Measurements from ENCODE around the gene HDAC2. TPM values are rescaled to one million over a fixed set of nuclear protein-coding genes. Genes with fewer than 3 reads are reported as not detected.

HDAC2 gene
- total RNA-seq, 2 experiments from 2014 or later: 90.5 to 91.7 TPM

- H3K36me3 Mint-ChIP-seq (ENCODE audit: low read depth): no peaks in the 10 kb centered on the region
- POLR2A ChIA-PET: no interaction called here
- CTCF ChIA-PET: interaction anchor here (0.6 to 1.1 kb wide), 2 partner anchors 10 to 21 kb away, joined by 3 to 4 read pairs; no protein-coding TSS in a partner anchor
- no peak overlapping the region for H3K27ac Mint-ChIP-seq
- H3K9me3 Mint-ChIP-seq: peaks cover 4% of the 10 kb centered on the region
- H3K4me1 Mint-ChIP-seq (ENCODE audit: low read depth): no peaks in the 10 kb centered on the region
- intact Hi-C loops (cut with micrococcal nuclease): no loop called here
- peaks cover 24% of the 10 kb centered on the region for H3K27me3 Mint-ChIP-seq
- ATAC-seq (no peak), DNase-seq (no peak)
- H3K4me3 Mint-ChIP-seq: no peak overlapping the region
- TF ChIP-seq, protein P1, sequence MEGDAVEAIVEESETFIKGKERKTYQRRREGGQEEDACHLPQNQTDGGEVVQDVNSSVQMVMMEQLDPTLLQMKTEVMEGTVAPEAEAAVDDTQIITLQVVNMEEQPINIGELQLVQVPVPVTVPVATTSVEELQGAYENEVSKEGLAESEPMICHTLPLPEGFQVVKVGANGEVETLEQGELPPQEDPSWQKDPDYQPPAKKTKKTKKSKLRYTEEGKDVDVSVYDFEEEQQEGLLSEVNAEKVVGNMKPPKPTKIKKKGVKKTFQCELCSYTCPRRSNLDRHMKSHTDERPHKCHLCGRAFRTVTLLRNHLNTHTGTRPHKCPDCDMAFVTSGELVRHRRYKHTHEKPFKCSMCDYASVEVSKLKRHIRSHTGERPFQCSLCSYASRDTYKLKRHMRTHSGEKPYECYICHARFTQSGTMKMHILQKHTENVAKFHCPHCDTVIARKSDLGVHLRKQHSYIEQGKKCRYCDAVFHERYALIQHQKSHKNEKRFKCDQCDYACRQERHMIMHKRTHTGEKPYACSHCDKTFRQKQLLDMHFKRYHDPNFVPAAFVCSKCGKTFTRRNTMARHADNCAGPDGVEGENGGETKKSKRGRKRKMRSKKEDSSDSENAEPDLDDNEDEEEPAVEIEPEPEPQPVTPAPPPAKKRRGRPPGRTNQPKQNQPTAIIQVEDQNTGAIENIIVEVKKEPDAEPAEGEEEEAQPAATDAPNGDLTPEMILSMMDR (IDR thresholded peaks at IDR 0.05): no peak
Observed at GRCh38 chr6:113888956-113889630, 81.9 kb downstream of the HDAC2 start.

GRCh38 chr6:113888493-113888892, 82.5 kb downstream of the HDAC2 start:
- H3K4me3 Mint-ChIP-seq: no peak overlapping the region
- peaks cover 4% of the 10 kb centered on the region for H3K9me3 Mint-ChIP-seq
- no peak overlapping the region for H3K27ac Mint-ChIP-seq
- H3K4me1 Mint-ChIP-seq (ENCODE audit: low read depth): no peaks in the 10 kb centered on the region
- H3K36me3 Mint-ChIP-seq (ENCODE audit: low read depth): no peaks in the 10 kb centered on the region
- intact Hi-C loops (cut with micrococcal nuclease): no loop called here
- TF ChIP-seq, protein P1 (IDR thresholded peaks at IDR 0.05): no peak
- ChIA-PET CTCF (interaction anchor here (0.8 kb wide), 1 partner anchor 21 kb away, joined by 3 read pairs; no protein-coding TSS in a partner anchor), POLR2A (no interaction called here)
- peak; percentile 24 for ATAC-seq
- no peak for DNase-seq
- peaks cover 24% of the 10 kb centered on the region for H3K27me3 Mint-ChIP-seq

GRCh38 chr6:113886512-113886911, 84.4 kb downstream of the HDAC2 start:
- ATAC-seq (no peak), DNase-seq (no peak)
- H3K4me3 Mint-ChIP-seq: no peak overlapping the region
- no peaks in the 10 kb centered on the region for H3K9me3 Mint-ChIP-seq
- no peak overlapping the region for H3K27ac Mint-ChIP-seq
- ChIA-PET POLR2A (no interaction called here), CTCF (no interaction called here)
- peaks cover 18% of the 10 kb centered on the region for H3K27me3 Mint-ChIP-seq
- TF ChIP-seq, protein P1 (IDR thresholded peaks at IDR 0.05): no peak
- H3K36me3 Mint-ChIP-seq (ENCODE audit: low read depth): no peaks in the 10 kb centered on the region
- H3K4me1 Mint-ChIP-seq (ENCODE audit: low read depth): no peaks in the 10 kb centered on the region
- intact Hi-C loops (cut with micrococcal nuclease): no loop called here

GRCh38 chr6:113884011-113884410, 86.9 kb downstream of the HDAC2 start:
- Mint-ChIP-seq H3K9me3 (no peaks in the 10 kb centered on the region), H3K27ac (no peak overlapping the region), H3K4me3 (no peak overlapping the region), H3K36me3 (ENCODE audit: low read depth) (no peaks in the 10 kb centered on the region), H3K4me1 (ENCODE audit: low read depth) (no peaks in the 10 kb centered on the region), H3K27me3 (peaks cover 21% of the 10 kb centered on the region)
- DNase-seq (no peak), ATAC-seq (no peak)
- POLR2A ChIA-PET: no interaction called here
- TF ChIP-seq, protein P1 (IDR thresholded peaks at IDR 0.05): no peak
- intact Hi-C loops (cut with micrococcal nuclease): no loop called here
- CTCF ChIA-PET: interaction anchor here (1.6 kb wide), 1 partner anchor 25 kb away, joined by 7 read pairs; no protein-coding TSS in a partner anchor

Other genes starting within 250 kb of the HDAC2 start
- gene MARCKS, start 113.8 kb downstream of the HDAC2 start, total RNA-seq: under 1 TPM; 0.47 to 0.83 TPM

Measured in activated CD8-positive, alpha-beta T cell treated with anti-CD3 and anti-CD28 coated beads for 36 hours (primary cell).